B cell (primary cell): ENCODE measurements around the gene ADCY2.

ENCODE experiments used
- CTCF ChIP-seq: fragments of 200-600 bp; IDR thresholded peaks from one replicate; pipeline ENCODE4 v1.8.0; 2022; ENCODE audit warnings: antibody characterized with exemption, mild to moderate bottlenecking
- EZH2 ChIP-seq: IDR thresholded peaks from 2 replicates; pipeline ENCODE4 v1.6.1; 2012; ENCODE audit warnings: borderline replicate concordance, low read depth, mild to moderate bottlenecking, moderate library complexity, low read length; ENCODE audit not compliant: insufficient read depth, poor library complexity, severe bottlenecking

- TF ChIP-seq EZH2 = no peak
- TF ChIP-seq CTCF = no peak
These were observed 71.2 kb downstream of the ADCY2 start for GRCh38 chr5:7467179-7467578.
